Measurements from ENCODE around the gene CYP4F11. TPM values are rescaled to one million over a fixed set of nuclear protein-coding genes. Genes with fewer than 3 reads are reported as not detected.
"Not testable (repeated sequence)": the region's sequence is repeated elsewhere in the genome, so short reads cannot be mapped to it uniquely, and the experiment has no call there.

Gene CYP4F11
- total and polyA plus RNA-seq, 8 donors = 0.04 to 2.3 TPM; not detected in 6

DNA sequence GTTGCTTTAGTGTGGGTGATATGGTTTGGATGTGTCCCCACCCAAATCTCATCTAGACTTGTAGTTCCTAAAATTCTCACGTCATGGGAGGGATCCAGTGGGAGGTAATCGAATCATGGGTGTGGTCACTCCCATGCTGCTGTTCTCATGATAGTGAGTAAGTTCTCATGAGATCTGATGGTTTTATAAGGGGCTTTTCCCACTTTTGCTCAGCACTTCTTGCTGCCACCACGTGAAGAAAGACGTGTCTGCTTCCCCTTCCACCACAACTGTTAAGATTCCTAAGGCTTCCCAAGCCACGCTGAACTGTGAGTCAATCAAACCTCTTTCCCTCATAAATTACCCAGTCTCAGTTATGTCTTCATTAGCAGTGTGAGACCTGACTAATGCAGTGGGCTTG, 40.5 kb upstream of the CYP4F11 start:
- H3K27me3 ChIP-seq = peaks cover 0 to 29% of the 10 kb centered on the region in 2 donors
- H3K36me3 ChIP-seq = no peaks in the 10 kb centered on the region
- TF ChIP-seq, protein P1, sequence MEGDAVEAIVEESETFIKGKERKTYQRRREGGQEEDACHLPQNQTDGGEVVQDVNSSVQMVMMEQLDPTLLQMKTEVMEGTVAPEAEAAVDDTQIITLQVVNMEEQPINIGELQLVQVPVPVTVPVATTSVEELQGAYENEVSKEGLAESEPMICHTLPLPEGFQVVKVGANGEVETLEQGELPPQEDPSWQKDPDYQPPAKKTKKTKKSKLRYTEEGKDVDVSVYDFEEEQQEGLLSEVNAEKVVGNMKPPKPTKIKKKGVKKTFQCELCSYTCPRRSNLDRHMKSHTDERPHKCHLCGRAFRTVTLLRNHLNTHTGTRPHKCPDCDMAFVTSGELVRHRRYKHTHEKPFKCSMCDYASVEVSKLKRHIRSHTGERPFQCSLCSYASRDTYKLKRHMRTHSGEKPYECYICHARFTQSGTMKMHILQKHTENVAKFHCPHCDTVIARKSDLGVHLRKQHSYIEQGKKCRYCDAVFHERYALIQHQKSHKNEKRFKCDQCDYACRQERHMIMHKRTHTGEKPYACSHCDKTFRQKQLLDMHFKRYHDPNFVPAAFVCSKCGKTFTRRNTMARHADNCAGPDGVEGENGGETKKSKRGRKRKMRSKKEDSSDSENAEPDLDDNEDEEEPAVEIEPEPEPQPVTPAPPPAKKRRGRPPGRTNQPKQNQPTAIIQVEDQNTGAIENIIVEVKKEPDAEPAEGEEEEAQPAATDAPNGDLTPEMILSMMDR (IDR thresholded peaks at IDR 0.05) = no peak
- H3K9me3 ChIP-seq = no peaks in the 10 kb centered on the region
- ATAC-seq (no peak), DNase-seq (no peak)
- no peaks in the 10 kb centered on the region for H3K4me1 ChIP-seq
- intact Hi-C loops (cut with DNase I) = no loop called here
- no peak overlapping the region for H3K27ac ChIP-seq
- H3K4me3 ChIP-seq = no peak overlapping the region

DNA sequence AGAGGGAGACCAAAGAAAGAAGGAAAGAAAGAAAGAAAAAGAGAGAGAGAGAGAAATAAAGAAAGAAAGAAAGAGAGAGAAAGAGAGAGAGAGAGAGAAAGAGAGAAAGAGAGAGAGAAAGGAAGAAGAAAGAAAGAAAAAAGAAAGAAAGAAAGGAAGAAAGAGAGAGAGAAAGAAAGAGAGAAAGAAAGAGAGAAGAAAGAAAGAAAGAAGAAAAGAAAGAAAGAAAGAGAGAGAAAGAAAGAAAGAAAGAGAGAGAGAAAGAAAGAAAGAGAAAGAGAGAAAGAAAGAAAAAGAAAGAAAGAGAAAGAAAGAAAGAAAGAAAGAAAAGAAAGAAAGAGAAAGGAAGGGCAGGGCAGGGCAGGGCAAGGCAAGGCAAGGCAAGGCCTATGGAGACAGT, 37.7 kb upstream of the CYP4F11 start:
- H3K9me3 ChIP-seq; H3K4me1 ChIP-seq; ATAC-seq; H3K4me3 ChIP-seq; intact Hi-C loops (cut with DNase I); DNase-seq; H3K27ac ChIP-seq; H3K27me3 ChIP-seq; H3K36me3 ChIP-seq: not testable (repeated sequence)

DNA sequence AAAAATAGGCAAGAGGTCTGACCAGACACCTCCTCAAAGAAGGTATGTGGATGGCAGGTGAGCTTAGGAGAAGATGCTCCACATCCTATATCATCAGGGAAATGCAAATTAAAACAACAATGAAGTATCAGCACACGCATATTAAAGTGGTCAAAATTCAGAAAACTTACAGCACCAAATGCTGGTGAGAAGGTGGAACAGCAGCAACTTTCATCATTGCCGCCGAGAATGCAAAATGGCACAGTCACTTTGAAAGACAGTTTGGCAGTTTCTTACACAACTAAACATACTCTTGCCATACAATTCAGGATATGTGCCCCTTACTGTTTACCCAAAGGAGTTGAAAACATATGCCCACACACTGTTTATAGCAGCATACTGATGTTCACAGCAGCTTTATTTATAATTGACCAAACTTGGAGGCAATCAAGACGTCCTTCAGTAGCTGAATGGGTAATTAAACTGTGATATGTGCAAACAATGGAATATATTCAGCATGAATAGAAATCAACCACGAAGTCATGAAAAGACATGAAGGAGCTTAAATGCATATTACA, 37.0 kb upstream of the CYP4F11 start:
- intact Hi-C loops (cut with DNase I) = no loop called here
- ATAC-seq = no peak
- H3K4me1 ChIP-seq = no peaks in the 10 kb centered on the region
- no peaks in the 10 kb centered on the region for H3K9me3 ChIP-seq
- H3K27me3 ChIP-seq = no peaks in the 10 kb centered on the region
- no peaks in the 10 kb centered on the region for H3K36me3 ChIP-seq
- H3K27ac ChIP-seq = no peak overlapping the region
- DNase-seq = no peak
- no peak overlapping the region for H3K4me3 ChIP-seq
- TF ChIP-seq, protein P1 (IDR thresholded peaks at IDR 0.05) = no peak

DNA sequence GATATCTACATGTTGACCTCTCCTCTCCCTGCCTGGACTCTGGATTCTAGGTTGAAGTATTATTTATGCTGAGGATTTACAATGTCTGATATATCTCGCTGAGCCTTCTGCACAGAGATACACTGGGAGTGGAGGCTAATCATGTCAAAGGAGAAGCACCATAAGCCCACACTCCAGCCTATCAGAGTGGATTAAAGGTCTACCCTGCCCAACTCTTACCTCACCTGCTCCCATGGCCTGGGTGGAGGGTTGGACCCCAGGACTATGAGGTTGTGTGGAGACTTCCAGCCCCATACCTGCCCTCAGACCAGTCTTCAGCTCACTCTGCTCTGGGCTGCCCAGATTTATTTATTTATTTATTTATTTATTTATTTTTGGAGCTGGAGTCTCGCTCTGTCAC, 29.9 kb upstream of the CYP4F11 start:
- Histone ChIP-seq H3K9me3 (no peaks in the 10 kb centered on the region), H3K27ac (no peak overlapping the region), H3K4me3 (no peak overlapping the region), H3K36me3 (no peaks in the 10 kb centered on the region), H3K27me3 (peaks cover 0 to 30% of the 10 kb centered on the region in 2 donors), H3K4me1 (no peaks in the 10 kb centered on the region)
- ATAC-seq (no peak), DNase-seq (no peak)
- TF ChIP-seq, protein P1 (IDR thresholded peaks at IDR 0.05) = no peak
- intact Hi-C loops (cut with DNase I) = no loop called here

DNA sequence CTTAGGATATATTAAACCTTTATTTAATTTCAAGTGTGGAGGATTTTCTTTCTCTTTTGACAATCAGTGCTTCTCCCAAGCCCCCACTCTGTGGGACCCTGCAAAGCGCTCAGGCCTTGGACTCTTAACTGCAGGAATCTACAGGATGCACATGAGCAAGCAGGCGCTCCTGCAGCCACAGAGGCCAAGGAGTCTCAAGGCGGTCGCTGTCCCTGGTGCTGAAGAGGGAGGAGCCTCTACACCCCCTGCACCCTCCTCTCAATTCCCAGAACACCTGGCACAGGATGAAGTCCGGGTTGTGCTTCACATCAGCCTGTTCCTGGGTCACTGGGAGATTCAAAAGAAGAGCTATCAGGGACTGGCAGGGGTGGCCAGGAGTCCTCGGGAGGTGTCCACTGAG, 28.0 kb upstream of the CYP4F11 start:
- TF ChIP-seq, protein P1 (IDR thresholded peaks at IDR 0.05) = no peak
- no peaks in the 10 kb centered on the region for H3K36me3 ChIP-seq
- H3K9me3 ChIP-seq = no peaks in the 10 kb centered on the region
- DNase-seq (no peak), ATAC-seq (no peak)
- no peaks in the 10 kb centered on the region for H3K4me1 ChIP-seq
- H3K27ac ChIP-seq = no peak overlapping the region
- peaks cover 0 to 35% of the 10 kb centered on the region in 2 donors for H3K27me3 ChIP-seq
- intact Hi-C loops (cut with DNase I) = no loop called here
- H3K4me3 ChIP-seq = no peak overlapping the region

DNA sequence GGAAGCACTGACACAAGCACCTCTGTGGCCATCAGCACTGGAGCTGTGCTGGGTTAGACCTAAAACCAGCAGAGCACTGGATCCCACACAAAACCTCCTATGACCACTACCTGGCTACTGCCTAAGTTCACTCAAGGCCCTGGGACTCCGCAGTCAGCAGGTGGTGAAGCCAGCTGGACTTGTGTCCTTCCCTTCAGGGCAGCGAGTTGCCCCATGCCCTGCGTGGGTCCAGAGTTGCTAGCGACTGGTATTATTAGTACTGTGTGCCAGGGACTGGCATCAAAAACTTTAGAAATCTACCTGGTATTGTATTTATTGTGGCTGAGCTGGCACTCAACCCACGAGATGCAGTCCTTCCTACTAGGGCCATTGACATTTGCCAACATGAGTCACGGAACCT, 20.5 kb upstream of the CYP4F11 start:
- TF ChIP-seq, protein P1 (IDR thresholded peaks at IDR 0.05) = no peak
- no peaks in the 10 kb centered on the region for H3K4me1 ChIP-seq
- H3K27me3 ChIP-seq = peaks cover 3 to 44% of the 10 kb centered on the region in 2 donors
- no peaks in the 10 kb centered on the region for H3K9me3 ChIP-seq
- ATAC-seq (no peak), DNase-seq (no peak)
- intact Hi-C loops (cut with DNase I) = no loop called here
- H3K27ac ChIP-seq = no peak overlapping the region
- no peaks in the 10 kb centered on the region for H3K36me3 ChIP-seq
- no peak overlapping the region for H3K4me3 ChIP-seq

All from left lung (tissue), 10 donors.